ENCODE measurements around the gene ZACN.

Gene ZACN

GRCh38 chr17:76103274-76104139, 24.5 kb downstream of the ZACN start, which contains the start of gene EXOC7:
Gene EXOC7 (minus strand): TSS chr17:76103787. CDS start chr17:76103692, 95 bp downstream.
- DNase-seq (ENCODE audit: low read depth), result peak; percentile 79

- no peak for DNase-seq (ENCODE audit: low read depth)
These were observed 25.3 kb downstream of the ZACN start for GRCh38 chr17:76104140-76104895.

GRCh38 chr17:76104896-76105231, 25.9 kb downstream of the ZACN start:
- DNase-seq (ENCODE audit: low read depth), result no peak

GRCh38 chr17:76106703-76107102, 27.7 kb downstream of the ZACN start:
- DNase-seq (ENCODE audit: low read depth), result no peak

- DNase-seq (ENCODE audit: low read depth), result no peak
These were observed 28.5 kb downstream of the ZACN start for GRCh38 chr17:76107509-76107908.

- no peak for DNase-seq (ENCODE audit: low read depth)
These were observed 33.0 kb downstream of the ZACN start for GRCh38 chr17:76111956-76112355.

GRCh38 chr17:76115138-76115754, 36.3 kb downstream of the ZACN start:
- DNase-seq (ENCODE audit: low read depth), result no peak

GRCh38 chr17:76119409-76120371, 40.7 kb downstream of the ZACN start:
- DNase-seq (ENCODE audit: low read depth), result no peak

- DNase-seq (ENCODE audit: low read depth), result no peak
These were observed 41.7 kb downstream of the ZACN start for GRCh38 chr17:76120658-76121008.

- DNase-seq (ENCODE audit: low read depth), result no peak
These were observed 43.0 kb downstream of the ZACN start for GRCh38 chr17:76121932-76122430.

- DNase-seq (ENCODE audit: low read depth), result no peak
These were observed 43.6 kb downstream of the ZACN start for GRCh38 chr17:76122431-76123190.

GRCh38 chr17:76123191-76123499, 44.2 kb downstream of the ZACN start:
- no peak for DNase-seq (ENCODE audit: low read depth)

- no peak for DNase-seq (ENCODE audit: low read depth)
These were observed 45.0 kb downstream of the ZACN start for GRCh38 chr17:76123749-76124581.

GRCh38 chr17:76124582-76125390, 45.8 kb downstream of the ZACN start:
- DNase-seq (ENCODE audit: low read depth), result no peak

- no peak for DNase-seq (ENCODE audit: low read depth)
These were observed 46.4 kb downstream of the ZACN start for GRCh38 chr17:76125391-76125675.

GRCh38 chr17:76125922-76126321, 46.9 kb downstream of the ZACN start:
- DNase-seq (ENCODE audit: low read depth), result no peak

- no peak for DNase-seq (ENCODE audit: low read depth)
These were observed 51.5 kb downstream of the ZACN start for GRCh38 chr17:76130473-76130872.

GRCh38 chr17:76131051-76131691, 52.2 kb downstream of the ZACN start:
- DNase-seq (ENCODE audit: low read depth), result no peak

Measured in stromal cell of bone marrow (primary cell).